ENCODE measurements around the gene PKP2. TPM values are rescaled to one million over a fixed set of nuclear protein-coding genes. Genes with fewer than 3 reads are reported as not detected.

The PKP2 gene
- total and polyA plus RNA-seq, 2 donors (not counting 3 experiments of a cell fraction or from before 2014, with no cell fraction given) = 1.4 to 6.5 TPM

- no TSS peak for BruUV-seq (replicated peaks)
- no peaks in the 10 kb centered on the region for H3K27me3 ChIP-seq (ENCODE audit: control insufficient read depth in 2 of 2, insufficient read depth in 2 of 2, low read length in 2 of 2)
- POLR2A ChIA-PET = interaction anchor here (0.7 kb wide), 1 partner anchor 44 kb away, joined by 3 read pairs; no protein-coding TSS in a partner anchor
- CTCF ChIA-PET = interaction anchor here (1.0 to 1.6 kb wide), 3 partner anchors 13 to 39 kb away, joined by 3 to 5 read pairs (median 4); no protein-coding TSS in a partner anchor
- H3K36me3 ChIP-seq (ENCODE audit: control insufficient read depth in 2 of 2, extremely low read depth in 1 of 2, insufficient read depth in 2 of 2, low read length in 2 of 2) = no peaks in the 10 kb centered on the region
- dilution Hi-C loops (cut with MboI; ENCODE audit: extremely low pct_ligation_motif_present, low sequenced_read_pairs) (no loop called here), intact Hi-C loops (cut with micrococcal nuclease) (no loop called here)
- H3K4me1 ChIP-seq (ENCODE audit: control insufficient read depth, extremely low read depth, insufficient read depth, low read length) = no peaks in the 10 kb centered on the region
- no peak overlapping the region for H3K4me2 ChIP-seq (ENCODE audit: insufficient read depth, low read length)
- no peaks in the 10 kb centered on the region for H3K9me1 ChIP-seq (replicated peaks; ENCODE audit: control insufficient read depth, extremely low read depth, insufficient read depth, low read length)
- H3K9me3 ChIP-seq (replicated peaks; ENCODE audit: control insufficient read depth, insufficient read depth, low read length) = no peaks in the 10 kb centered on the region
- H4K20me1 ChIP-seq (replicated peaks; ENCODE audit: control insufficient read depth, extremely low read depth, insufficient read depth, low read length) = no peaks in the 10 kb centered on the region
- no peak overlapping the region for H2AFZ ChIP-seq (ENCODE audit: low read depth, low read length)
- DNase-seq (ENCODE audit: low read depth, low spot score) (no peak), FAIRE-seq (no peak)
- H3K27ac ChIP-seq (ENCODE audit: insufficient read depth, low read depth, low read length) = no peak overlapping the region
- H3K9ac ChIP-seq (replicated peaks; ENCODE audit: extremely low read depth, insufficient read depth, low read length) = no peak overlapping the region
- TF ChIP-seq GATA2 (IDR thresholded peaks at IDR 0.05; ENCODE audit: insufficient read depth, insufficient read length, low read depth, low read length) = no peak
- no peaks in the 10 kb centered on the region for H3K79me2 ChIP-seq (ENCODE audit: control insufficient read depth, insufficient read depth, low read length)
- no peak overlapping the region for H3K4me3 ChIP-seq (replicated peaks in 1 of 3; ENCODE audit: insufficient read depth in 1 of 3, low read depth in 1 of 3, low read length in 3 of 3)
These were observed 53.0 kb downstream of the PKP2 start for GRCh38 chr12:32843528-32844095.

- no peak overlapping the region for H3K9ac ChIP-seq (replicated peaks; ENCODE audit: extremely low read depth, insufficient read depth, low read length)
- no peak overlapping the region for H3K4me3 ChIP-seq (replicated peaks in 1 of 3; ENCODE audit: insufficient read depth in 1 of 3, low read depth in 1 of 3, low read length in 3 of 3)
- H2AFZ ChIP-seq (ENCODE audit: low read depth, low read length) = no peak overlapping the region
- CTCF ChIA-PET = no interaction called here
- no TSS peak for BruUV-seq (replicated peaks)
- H3K9me3 ChIP-seq (replicated peaks; ENCODE audit: control insufficient read depth, insufficient read depth, low read length) = no peaks in the 10 kb centered on the region
- H3K9me1 ChIP-seq (replicated peaks; ENCODE audit: control insufficient read depth, extremely low read depth, insufficient read depth, low read length) = peaks cover under 1% of the 10 kb centered on the region
- no peak for TF ChIP-seq POLR2A (IDR thresholded peaks at IDR 0.05; ENCODE audit: low read depth, low read length)
- no peak for TF ChIP-seq FOS (IDR thresholded peaks at IDR 0.05; ENCODE audit: borderline replicate concordance, insufficient read depth, low read length)
- TF ChIP-seq GATA2 (IDR thresholded peaks at IDR 0.05; ENCODE audit: insufficient read depth, insufficient read length, low read depth, low read length) = no peak
- no peak for TF ChIP-seq MAX (IDR thresholded peaks at IDR 0.05; ENCODE audit: insufficient read depth, insufficient read length)
- TF ChIP-seq EZH2 (IDR thresholded peaks at IDR 0.05; ENCODE audit: borderline replicate concordance, low read depth, low read length, severe bottlenecking) = no peak
- no peak for TF ChIP-seq POLR2AphosphoS5 (IDR thresholded peaks at IDR 0.05; ENCODE audit: insufficient read depth, low read depth, low read length)
- no peak for TF ChIP-seq MYC (IDR thresholded peaks at IDR 0.05; ENCODE audit: low read depth, low read length)
- TF ChIP-seq CTCF (IDR thresholded peaks at IDR 0.05; ENCODE audit: extremely low read depth in 1 of 2, insufficient read depth in 1 of 2, low read depth in 1 of 2, low read length in 2 of 2) = no peak
- TF ChIP-seq JUN (IDR thresholded peaks at IDR 0.05; ENCODE audit: borderline replicate concordance, insufficient read depth, insufficient read length, low read depth) = no peak
- DNase-seq (ENCODE audit: low read depth, low spot score) (no peak), FAIRE-seq (no peak)
- dilution Hi-C loops (cut with MboI; ENCODE audit: extremely low pct_ligation_motif_present, low sequenced_read_pairs) (no loop called here), intact Hi-C loops (cut with micrococcal nuclease) (no loop called here)
- H3K4me2 ChIP-seq (ENCODE audit: insufficient read depth, low read length) = no peak overlapping the region
- no peak overlapping the region for H3K27ac ChIP-seq (ENCODE audit: insufficient read depth, low read depth, low read length)
- H4K20me1 ChIP-seq (replicated peaks; ENCODE audit: control insufficient read depth, extremely low read depth, insufficient read depth, low read length) = no peaks in the 10 kb centered on the region
- no peaks in the 10 kb centered on the region for H3K27me3 ChIP-seq (ENCODE audit: control insufficient read depth in 2 of 2, insufficient read depth in 2 of 2, low read length in 2 of 2)
- H3K79me2 ChIP-seq (ENCODE audit: control insufficient read depth, insufficient read depth, low read length) = no peaks in the 10 kb centered on the region
- no peaks in the 10 kb centered on the region for H3K36me3 ChIP-seq (ENCODE audit: control insufficient read depth in 2 of 2, extremely low read depth in 1 of 2, insufficient read depth in 2 of 2, low read length in 2 of 2)
- H3K4me1 ChIP-seq (ENCODE audit: control insufficient read depth, extremely low read depth, insufficient read depth, low read length) = no peaks in the 10 kb centered on the region
- POLR2A ChIA-PET = no interaction called here
These were observed 55.5 kb downstream of the PKP2 start for GRCh38 chr12:32841061-32841460.
